HEK293T (cell line): Measurements from ENCODE around the gene PCNX3.

ENCODE experiments used
- CTCF ChIA-PET: fragments of 350-600 bp; formaldehyde crosslinking; extraction: SDS; loops from one replicate; lab custom pipeline; 2021; ENCODE audit warnings: antibody characterized with exemption, inconsistent platforms; lab: Yijun Ruan, JAX
- POLR2A ChIA-PET: fragments of 350-600 bp; formaldehyde crosslinking; extraction: SDS; loops from one replicate; lab custom pipeline; 2020; ENCODE audit warnings: antibody characterized with exemption, inconsistent platforms; lab: Yijun Ruan, JAX
- DNase-seq: peaks from one replicate; pipeline ENCODE4 v3.0.0; 2012; ENCODE audit warnings: mixed read lengths; ENCODE audit errors: extremely low spot score
- ARNT ChIP-seq: fragments of 450-650 bp; IDR thresholded peaks from 2 replicates; pipeline ENCODE4 v1.6.1; 2017; ENCODE audit warnings: mild to moderate bottlenecking
- BHLHE40 ChIP-seq: fragments of 450-650 bp; IDR thresholded peaks from 2 replicates; pipeline ENCODE4 v1.6.1; 2016; ENCODE audit warnings: mild to moderate bottlenecking, moderate library complexity, borderline replicate concordance
- CTBP1 ChIP-seq: fragments of 450-650 bp; IDR thresholded peaks from 2 replicates; pipeline ENCODE4 v1.6.1; 2016; ENCODE audit warnings: borderline replicate concordance
- ELF4 ChIP-seq: fragments of 450-650 bp; IDR thresholded peaks from 2 replicates; pipeline ENCODE4 v1.6.1; 2017; ENCODE audit warnings: antibody characterized with exemption
- FOXA1 ChIP-seq: fragments of 450-650 bp; IDR thresholded peaks from 2 replicates; pipeline ENCODE4 v1.6.1; 2016; ENCODE audit warnings: mild to moderate bottlenecking
- FOXK2 ChIP-seq: fragments of 450-650 bp; IDR thresholded peaks from 2 replicates; pipeline ENCODE4 v1.6.1; 2016; ENCODE audit warnings: mild to moderate bottlenecking
- FOXM1 ChIP-seq: fragments of 450-650 bp; IDR thresholded peaks from 2 replicates; pipeline ENCODE4 v1.6.1; 2017; ENCODE audit warnings: mild to moderate bottlenecking, borderline replicate concordance
- HDGF ChIP-seq: fragments of 450-650 bp; IDR thresholded peaks from 2 replicates; pipeline ENCODE4 v1.6.1; 2017; ENCODE audit warnings: antibody characterized with exemption, borderline replicate concordance
- L3MBTL2 ChIP-seq: fragments of 450-650 bp; conservative IDR thresholded peaks from 2 replicates; pipeline ENCODE4 v1.6.1; 2016; ENCODE audit warnings: mild to moderate bottlenecking
- LEF1 ChIP-seq: fragments of 450-650 bp; IDR thresholded peaks from 2 replicates; pipeline ENCODE4 v1.6.1; 2017; ENCODE audit warnings: mild to moderate bottlenecking, borderline replicate concordance
- NFRKB ChIP-seq: fragments of 450-650 bp; IDR thresholded peaks from 2 replicates; pipeline ENCODE4 v1.6.1; 2016; ENCODE audit warnings: mild to moderate bottlenecking, moderate library complexity
- PKNOX1 ChIP-seq: fragments of 450-650 bp; IDR thresholded peaks from 2 replicates; pipeline ENCODE4 v1.6.1; 2016
- SP1 ChIP-seq: fragments of 450-650 bp; IDR thresholded peaks from 2 replicates; pipeline ENCODE4 v1.6.1; 2017
- SUZ12 ChIP-seq: fragments of 450-650 bp; IDR thresholded peaks from 2 replicates; pipeline ENCODE4 v1.6.1; 2016; ENCODE audit warnings: mild to moderate bottlenecking
- TARDBP ChIP-seq: fragments of 450-650 bp; IDR thresholded peaks from 2 replicates; pipeline ENCODE4 v1.6.1; 2016
- ZNF384 ChIP-seq: fragments of 450-650 bp; IDR thresholded peaks from 2 replicates; pipeline ENCODE4 v1.6.1; 2016

The PCNX3 gene

GRCh38 chr11:65651339-65651588 lies 35.7 kb downstream of the PCNX3 start:
- TF ChIP-seq L3MBTL2 (no peak), LEF1 (no peak), FOXK2 (no peak), ELF4 (no peak), PKNOX1 (no peak), ZNF384 (no peak), FOXA1 (no peak), FOXM1 (no peak), SUZ12 (no peak), ARNT (no peak), NFRKB (no peak), BHLHE40 (no peak), CTBP1 (no peak)
- no peak for DNase-seq
- ChIA-PET POLR2A (interaction anchor here (1.2 to 3.2 kb wide), 4 partner anchors 12 to 61 kb away, joined by 3 to 37 read pairs (median 13); partner anchors contain the start of genes KAT5, MAP3K11, PCNX3 and RELA), CTCF (no interaction called here)

GRCh38 chr11:65651589-65652510 lies 36.3 kb downstream of the PCNX3 start:
- ChIA-PET POLR2A (interaction anchor here (1.2 to 3.2 kb wide), 5 partner anchors 11 to 61 kb away, joined by 3 to 37 read pairs (median 12); partner anchors contain the start of genes KAT5, MAP3K11, PCNX3 and RELA), CTCF (interaction anchor here (0.6 kb wide), 1 partner anchor 11 kb away, joined by 3 read pairs; the partner anchor contains the start of gene RELA)
- DNase-seq, result no peak
- TF ChIP-seq ZNF384 (no peak), FOXA1 (no peak), SP1 (no peak), SUZ12 (no peak), ARNT (no peak), L3MBTL2 (no peak), FOXK2 (no peak), HDGF (no peak), NFRKB (no peak), CTBP1 (no peak), BHLHE40 (no peak), TARDBP (no peak), FOXM1 (no peak), LEF1 (no peak), PKNOX1 (no peak), ELF4 (no peak)

- DNase-seq, result peak; percentile 96
- POLR2A ChIA-PET, result interaction anchor here (0.8 to 3.2 kb wide), 9 partner anchors 10 to 236 kb away, joined by 3 to 37 read pairs (median 5); partner anchors contain the start of genes FIBP, KAT5, MAP3K11 and PCNX3
- CTCF ChIA-PET, result no interaction called here
Measured at GRCh38 chr11:65652511-65653228, 37.1 kb downstream of the PCNX3 start.

GRCh38 chr11:65653229-65654225 lies 38.0 kb downstream of the PCNX3 start:
- DNase-seq, result no peak
- ChIA-PET CTCF (no interaction called here), POLR2A (interaction anchor here (0.8 to 3.2 kb wide), 9 partner anchors 9 to 272 kb away, joined by 3 to 37 read pairs (median 5); partner anchors contain the start of genes FIBP, MAP3K11, PCNX3 and RELA)
- TF ChIP-seq BHLHE40, result no peak
- TF ChIP-seq LEF1, result no peak
- TF ChIP-seq PKNOX1, result no peak
- no peak for TF ChIP-seq FOXM1
- TF ChIP-seq ARNT, result no peak
- no peak for TF ChIP-seq SUZ12
- no peak for TF ChIP-seq NFRKB
- TF ChIP-seq CTBP1, result no peak
- no peak for TF ChIP-seq SP1
- TF ChIP-seq ELF4, result no peak
- TF ChIP-seq TARDBP, result no peak
- TF ChIP-seq HDGF, result no peak
- TF ChIP-seq ZNF384, result no peak
- TF ChIP-seq FOXA1, result no peak
- TF ChIP-seq FOXK2, result no peak
- TF ChIP-seq L3MBTL2, result no peak

More at GRCh38 chr11:65652511-65653228, 37.1 kb downstream of the PCNX3 start:
- no peak for TF ChIP-seq FOXA1
- no peak for TF ChIP-seq ZNF384
- peak; percentile 66; the same call in 1 of the 2 replicates for TF ChIP-seq L3MBTL2
- peak; percentile 71 for TF ChIP-seq ELF4
- TF ChIP-seq SUZ12, result no peak
- no peak for TF ChIP-seq ARNT
- no peak for TF ChIP-seq SP1
